CD4-positive, CD25-positive, alpha-beta regulatory T cell (primary cell): ENCODE data around the gene PDCD10. TPM values are rescaled to one million over a fixed set of nuclear protein-coding genes. Genes with fewer than 3 reads are reported as not detected.
A peak's percentile ranks its signal among the peaks of the same experiment; 100 is the strongest.

Experiments used
- ATAC-seq, 2 donors: fragments of 150-1000 bp; cut with Tn5 transposase; one replicate each; pipeline ENCODE4 v1.10.0; 2021; ENCODE audit warnings: low read depth in 2 of 2, moderate number of reproducible peaks in 2 of 2, moderate library complexity in 1 of 2
- DNase-seq, 3 donors: peaks; one replicate each; pipeline versions ENCODE4 v3.0.0 to v3.0.0-alpha.2; 2012 to 2022; ENCODE audit warnings: mixed read lengths in 1 of 3
- H3K27ac ChIP-seq: one replicate; pipeline ENCODE4 v1.7.0; 2013; ENCODE audit warnings: mild to moderate bottlenecking, low read length; ENCODE audit not compliant: insufficient read depth, poor library complexity, severe bottlenecking
- H3K27me3 ChIP-seq: one replicate; pipeline ENCODE4 v1.7.0; 2013; ENCODE audit warnings: low read length; ENCODE audit not compliant: control insufficient read depth, insufficient read depth
- H3K36me3 ChIP-seq: one replicate; pipeline ENCODE4 v1.7.0; 2013; ENCODE audit warnings: mild to moderate bottlenecking, low read length, moderate library complexity; ENCODE audit not compliant: control insufficient read depth, insufficient read depth
- H3K4me1 ChIP-seq: 2 replicates; pipeline ENCODE4 v1.7.0; 2013; ENCODE audit warnings: mild to moderate bottlenecking, low read length; ENCODE audit not compliant: insufficient read depth, control insufficient read depth, poor library complexity, severe bottlenecking
- H3K4me3 ChIP-seq: one replicate; pipeline ENCODE4 v1.7.0; 2013; ENCODE audit warnings: low read depth, mild to moderate bottlenecking, low read length, moderate library complexity
- H3K9me3 ChIP-seq, 2 experiments: 1 replicate in 1 of 2; 2 replicates in 1 of 2; pipeline ENCODE4 v1.7.0; 2013; ENCODE audit warnings: low read length in 2 of 2, mild to moderate bottlenecking in 1 of 2, moderate library complexity in 1 of 2; ENCODE audit not compliant: control insufficient read depth in 2 of 2
- H3K27ac Mint-ChIP-seq, 3 donors: one replicate each; pipeline ENCODE4 v1.8.0; 2020 to 2022; ENCODE audit warnings: mild to moderate bottlenecking in 3 of 3, mixed read lengths in 3 of 3, moderate library complexity in 2 of 3
- H3K27me3 Mint-ChIP-seq: one replicate; pipeline ENCODE4 v1.8.0; 2022; ENCODE audit warnings: mild to moderate bottlenecking, mixed read lengths
- H3K36me3 Mint-ChIP-seq: one replicate; pipeline ENCODE4 v1.8.0; 2020; ENCODE audit warnings: mixed read lengths
- H3K4me1 Mint-ChIP-seq, 4 donors: one replicate each; pipeline ENCODE4 v1.8.0; 2020 to 2022; ENCODE audit warnings: mixed read lengths in 4 of 4, mild to moderate bottlenecking in 1 of 4
- H3K4me3 Mint-ChIP-seq, 4 donors: one replicate each; pipeline ENCODE4 v1.8.0; 2020 to 2022; ENCODE audit warnings: mild to moderate bottlenecking in 4 of 4, mixed read lengths in 4 of 4, moderate library complexity in 3 of 4
- H3K9me3 Mint-ChIP-seq, 7 donors: one replicate each; pipeline ENCODE4 v1.8.0; 2020 to 2022; ENCODE audit warnings: mixed read lengths in 7 of 7, mild to moderate bottlenecking in 3 of 7, moderate library complexity in 2 of 7
- polyA plus RNA-seq, 4 donors: library from polyadenylated mRNA; unstranded; fragments of 300-500 nt; fragmentation: Illumina TruSeq; gene quantifications; one replicate each; pipeline ENCODE4 v1.2.3, GENCODE V29; 2021
- total RNA-seq: library from RNA; stranded (reverse); gene quantifications from one replicate; pipeline ENCODE4 v1.2.3, GENCODE V29; 2022

Gene PDCD10
- total and polyA plus RNA-seq, 5 donors from 2014 or later, result 69.9 to 157 (median 129) TPM

- no peaks in the 10 kb centered on the region for H3K36me3 ChIP-seq
- Mint-ChIP-seq H3K27me3 (no peaks in the 10 kb centered on the region), H3K4me3 (no peak overlapping the region), H3K27ac (peak overlapping the region in 1 of 3 donors; percentile 31), H3K36me3 (peaks cover 15% of the 10 kb centered on the region), H3K4me1 (peaks cover 0 to 14% (median 2%) of the 10 kb centered on the region in 4 donors), H3K9me3 (peaks cover 0 to 1% (median 0%) of the 10 kb centered on the region in 7 donors)
- H3K27me3 ChIP-seq, result no peaks in the 10 kb centered on the region
- no peaks in the 10 kb centered on the region for H3K4me1 ChIP-seq
- ATAC-seq, result no peak
- no peak overlapping the region for H3K4me3 ChIP-seq
- no peak for DNase-seq
- no peak overlapping the region for H3K27ac ChIP-seq
- H3K9me3 ChIP-seq, result no peaks in the 10 kb centered on the region
Measured at GRCh38 chr3:167762296-167762695, 27.6 kb upstream of the PDCD10 start.

DNA sequence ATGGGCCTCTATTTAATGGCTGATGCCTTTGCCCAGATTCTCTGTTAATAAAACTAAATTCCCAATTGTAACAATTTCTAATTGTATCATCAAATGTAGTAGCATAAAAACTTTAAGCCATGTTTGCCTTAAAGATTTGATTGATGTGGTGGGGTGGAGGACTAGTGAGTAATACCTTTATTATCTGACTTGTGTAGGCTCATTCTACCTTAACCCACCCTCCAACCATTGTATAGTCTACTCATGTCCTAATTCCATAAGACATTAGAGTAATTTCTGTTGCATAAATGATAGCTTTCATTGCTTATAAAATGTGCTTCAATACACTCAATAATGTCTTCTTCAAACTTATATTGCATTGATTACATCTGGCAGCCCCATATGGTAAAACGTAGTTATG lies 26.6 kb upstream of the PDCD10 start:
- no peak for DNase-seq
- Mint-ChIP-seq H3K27me3 (no peaks in the 10 kb centered on the region), H3K36me3 (peaks cover 15% of the 10 kb centered on the region), H3K4me3 (no peak overlapping the region), H3K9me3 (peaks cover 0 to 1% (median 0%) of the 10 kb centered on the region in 7 donors), H3K27ac (no peak overlapping the region), H3K4me1 (peaks cover 0 to 14% (median 5%) of the 10 kb centered on the region in 4 donors)
- no peak for ATAC-seq
- no peaks in the 10 kb centered on the region for H3K36me3 ChIP-seq
- H3K4me3 ChIP-seq, result no peak overlapping the region
- H3K4me1 ChIP-seq, result no peaks in the 10 kb centered on the region
- no peaks in the 10 kb centered on the region for H3K9me3 ChIP-seq
- H3K27ac ChIP-seq, result no peak overlapping the region
- no peaks in the 10 kb centered on the region for H3K27me3 ChIP-seq

GRCh38 chr3:167754049-167754448 lies 19.4 kb upstream of the PDCD10 start:
- Histone ChIP-seq H3K4me3 (no peak overlapping the region), H3K27me3 (no peaks in the 10 kb centered on the region), H3K9me3 (no peaks in the 10 kb centered on the region), H3K27ac (no peak overlapping the region), H3K36me3 (no peaks in the 10 kb centered on the region), H3K4me1 (no peaks in the 10 kb centered on the region)
- ATAC-seq (no peak), DNase-seq (no peak)
- Mint-ChIP-seq H3K27ac (no peak overlapping the region), H3K36me3 (no peaks in the 10 kb centered on the region), H3K4me3 (no peak overlapping the region), H3K4me1 (peaks cover 23 to 31% (median 30%) of the 10 kb centered on the region in 4 donors), H3K9me3 (no peaks in the 10 kb centered on the region), H3K27me3 (no peaks in the 10 kb centered on the region)

DNA sequence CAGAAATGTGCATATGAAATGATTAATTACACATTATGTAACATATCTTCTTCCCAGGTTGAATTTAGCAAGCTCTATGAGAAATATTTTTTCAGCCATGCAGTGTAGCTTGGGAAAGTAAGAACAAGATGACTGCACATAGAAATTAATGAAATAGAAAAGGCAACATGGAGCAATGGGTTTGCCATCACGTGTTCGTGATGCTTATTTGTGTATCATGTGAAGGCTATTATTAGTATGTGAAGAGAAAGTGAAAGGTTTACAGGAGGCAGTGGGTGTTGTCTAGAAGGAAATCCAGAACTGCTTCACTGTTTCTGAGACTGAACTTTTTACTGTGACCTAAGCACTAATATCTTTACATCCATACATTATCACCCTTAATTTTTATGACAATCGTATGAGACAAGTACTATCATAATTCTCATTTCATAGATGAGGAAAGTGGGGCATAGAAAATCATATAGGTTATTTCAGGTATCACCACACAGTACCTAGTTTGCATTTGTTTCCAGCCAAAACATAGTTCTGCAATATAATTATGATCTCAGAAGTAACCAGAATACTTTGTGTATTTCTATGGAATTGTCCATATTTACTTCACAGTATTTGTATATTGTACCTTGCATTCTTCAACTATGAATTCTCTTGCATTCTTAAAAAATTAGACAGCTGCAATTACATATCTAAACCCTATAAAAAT lies 15.7 kb upstream of the PDCD10 start:
- Histone ChIP-seq H3K36me3 (no peaks in the 10 kb centered on the region), H3K9me3 (no peaks in the 10 kb centered on the region), H3K27ac (no peak overlapping the region), H3K27me3 (no peaks in the 10 kb centered on the region), H3K4me1 (no peaks in the 10 kb centered on the region), H3K4me3 (peak overlapping the region; percentile 54)
- no peaks in the 10 kb centered on the region for H3K36me3 Mint-ChIP-seq
- H3K27ac Mint-ChIP-seq, result peak overlapping the region; percentile 14 to 62 (median 37)
- H3K27me3 Mint-ChIP-seq, result no peaks in the 10 kb centered on the region
- DNase-seq, result peak in 2 of 3 donors; percentile 39 to 51
- H3K4me3 Mint-ChIP-seq, result peak overlapping the region in 2 of 4 donors; percentile 23 to 41
- no peaks in the 10 kb centered on the region for H3K9me3 Mint-ChIP-seq
- H3K4me1 Mint-ChIP-seq, result peaks cover 20 to 38% (median 27%) of the 10 kb centered on the region in 4 donors
- peak; percentile 82 to 91 for ATAC-seq

DNA sequence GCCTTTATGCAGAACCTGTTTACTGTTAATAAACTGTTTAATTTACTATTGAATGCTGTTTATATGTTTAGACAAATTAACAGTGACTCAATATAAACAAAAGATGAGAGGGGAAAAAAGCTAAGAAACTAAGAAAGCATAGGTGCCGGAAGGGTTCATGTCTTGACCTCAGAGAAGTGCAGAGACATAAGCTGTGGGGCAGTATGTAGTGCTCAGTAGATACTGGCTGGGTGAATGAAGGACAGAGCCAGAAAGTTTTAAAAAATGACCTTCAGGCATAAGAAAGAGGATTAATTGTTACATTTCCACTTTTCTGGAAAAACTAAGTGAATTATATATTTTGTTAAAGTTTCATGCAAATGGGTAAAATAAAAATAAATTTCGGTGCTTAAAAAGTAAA lies 15.0 kb upstream of the PDCD10 start:
- Histone ChIP-seq H3K27me3 (no peaks in the 10 kb centered on the region), H3K9me3 (no peaks in the 10 kb centered on the region), H3K4me3 (no peak overlapping the region), H3K27ac (no peak overlapping the region), H3K4me1 (no peaks in the 10 kb centered on the region), H3K36me3 (no peaks in the 10 kb centered on the region)
- Mint-ChIP-seq H3K4me1 (peaks cover 17 to 31% (median 21%) of the 10 kb centered on the region in 4 donors), H3K4me3 (no peak overlapping the region), H3K36me3 (no peaks in the 10 kb centered on the region), H3K27ac (peak overlapping the region in 2 of 3 donors; percentile 3 to 37), H3K9me3 (no peaks in the 10 kb centered on the region), H3K27me3 (no peaks in the 10 kb centered on the region)
- DNase-seq, result no peak
- no peak for ATAC-seq

GRCh38 chr3:167749209-167749608 lies 14.5 kb upstream of the PDCD10 start:
- Mint-ChIP-seq H3K9me3 (no peaks in the 10 kb centered on the region), H3K27ac (peak overlapping the region in 1 of 3 donors; percentile 37), H3K4me3 (no peak overlapping the region), H3K4me1 (peaks cover 16 to 29% (median 19%) of the 10 kb centered on the region in 4 donors), H3K36me3 (no peaks in the 10 kb centered on the region), H3K27me3 (no peaks in the 10 kb centered on the region)
- H3K36me3 ChIP-seq, result no peaks in the 10 kb centered on the region
- no peak overlapping the region for H3K27ac ChIP-seq
- H3K4me1 ChIP-seq, result no peaks in the 10 kb centered on the region
- ATAC-seq (no peak), DNase-seq (no peak)
- H3K4me3 ChIP-seq, result no peak overlapping the region
- H3K27me3 ChIP-seq, result no peaks in the 10 kb centered on the region
- no peaks in the 10 kb centered on the region for H3K9me3 ChIP-seq

GRCh38 chr3:167743799-167744198 lies 9.1 kb upstream of the PDCD10 start:
- no peaks in the 10 kb centered on the region for H3K27me3 Mint-ChIP-seq
- ATAC-seq, result no peak

DNA sequence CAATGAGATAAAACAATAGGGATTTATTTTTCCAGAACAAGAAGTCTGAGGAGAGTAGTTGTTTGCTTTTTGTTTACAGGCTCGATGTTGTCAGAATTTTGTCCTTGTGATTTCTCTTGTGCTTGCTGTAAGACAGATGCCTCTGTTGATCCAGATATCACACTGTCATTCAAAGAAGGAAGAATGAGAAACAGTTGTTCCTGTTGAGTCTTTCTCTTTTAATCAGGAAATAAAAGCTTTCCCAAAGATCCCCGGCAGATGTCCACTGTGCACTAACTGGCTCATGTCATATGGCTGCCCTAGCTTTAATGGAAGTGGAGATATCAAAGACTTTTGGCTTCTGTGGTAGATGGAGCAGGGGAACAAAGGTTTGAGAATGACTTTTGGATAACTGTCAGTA lies 7.6 kb upstream of the PDCD10 start:
- Histone ChIP-seq H3K36me3 (no peaks in the 10 kb centered on the region), H3K27ac (no peak overlapping the region), H3K27me3 (no peaks in the 10 kb centered on the region), H3K4me1 (no peaks in the 10 kb centered on the region), H3K9me3 (no peaks in the 10 kb centered on the region), H3K4me3 (no peak overlapping the region)
- ATAC-seq (no peak), DNase-seq (no peak)
- Mint-ChIP-seq H3K4me1 (peaks cover 12 to 23% (median 19%) of the 10 kb centered on the region in 4 donors), H3K4me3 (no peak overlapping the region), H3K36me3 (peaks cover 4% of the 10 kb centered on the region), H3K27ac (no peak overlapping the region), H3K27me3 (no peaks in the 10 kb centered on the region), H3K9me3 (no peaks in the 10 kb centered on the region)

More at GRCh38 chr3:167743799-167744198, 9.1 kb upstream of the PDCD10 start:
- no peaks in the 10 kb centered on the region for H3K9me3 ChIP-seq
- no peak overlapping the region for H3K4me3 ChIP-seq
- peaks cover 8 to 19% (median 17%) of the 10 kb centered on the region in 4 donors for H3K4me1 Mint-ChIP-seq
- H3K27me3 ChIP-seq, result no peaks in the 10 kb centered on the region
- peak in 1 of 3 donors; percentile 16 for DNase-seq
- no peaks in the 10 kb centered on the region for H3K9me3 Mint-ChIP-seq
- no peak overlapping the region for H3K27ac Mint-ChIP-seq
- H3K27ac ChIP-seq, result no peak overlapping the region
- H3K36me3 ChIP-seq, result no peaks in the 10 kb centered on the region
- no peaks in the 10 kb centered on the region for H3K36me3 Mint-ChIP-seq
- H3K4me3 Mint-ChIP-seq, result no peak overlapping the region
- H3K4me1 ChIP-seq, result no peaks in the 10 kb centered on the region
